IPS-18c (cell line): ENCODE data around the gene NATD1.

ENCODE experiments used
- H3K4me3 ChIP-seq: 2 replicates; pipeline ENCODE4 v1.7.0; 2013; ENCODE audit warnings: low read depth, mild to moderate bottlenecking, low read length, moderate library complexity; ENCODE audit not compliant: insufficient read depth
- H3K9me3 ChIP-seq: one replicate; pipeline ENCODE4 v1.6.1; 2013; ENCODE audit warnings: mild to moderate bottlenecking, low read length, moderate library complexity; ENCODE audit not compliant: control insufficient read depth, insufficient read depth

The NATD1 gene, protein sequence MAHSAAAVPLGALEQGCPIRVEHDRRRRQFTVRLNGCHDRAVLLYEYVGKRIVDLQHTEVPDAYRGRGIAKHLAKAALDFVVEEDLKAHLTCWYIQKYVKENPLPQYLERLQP

DNA sequence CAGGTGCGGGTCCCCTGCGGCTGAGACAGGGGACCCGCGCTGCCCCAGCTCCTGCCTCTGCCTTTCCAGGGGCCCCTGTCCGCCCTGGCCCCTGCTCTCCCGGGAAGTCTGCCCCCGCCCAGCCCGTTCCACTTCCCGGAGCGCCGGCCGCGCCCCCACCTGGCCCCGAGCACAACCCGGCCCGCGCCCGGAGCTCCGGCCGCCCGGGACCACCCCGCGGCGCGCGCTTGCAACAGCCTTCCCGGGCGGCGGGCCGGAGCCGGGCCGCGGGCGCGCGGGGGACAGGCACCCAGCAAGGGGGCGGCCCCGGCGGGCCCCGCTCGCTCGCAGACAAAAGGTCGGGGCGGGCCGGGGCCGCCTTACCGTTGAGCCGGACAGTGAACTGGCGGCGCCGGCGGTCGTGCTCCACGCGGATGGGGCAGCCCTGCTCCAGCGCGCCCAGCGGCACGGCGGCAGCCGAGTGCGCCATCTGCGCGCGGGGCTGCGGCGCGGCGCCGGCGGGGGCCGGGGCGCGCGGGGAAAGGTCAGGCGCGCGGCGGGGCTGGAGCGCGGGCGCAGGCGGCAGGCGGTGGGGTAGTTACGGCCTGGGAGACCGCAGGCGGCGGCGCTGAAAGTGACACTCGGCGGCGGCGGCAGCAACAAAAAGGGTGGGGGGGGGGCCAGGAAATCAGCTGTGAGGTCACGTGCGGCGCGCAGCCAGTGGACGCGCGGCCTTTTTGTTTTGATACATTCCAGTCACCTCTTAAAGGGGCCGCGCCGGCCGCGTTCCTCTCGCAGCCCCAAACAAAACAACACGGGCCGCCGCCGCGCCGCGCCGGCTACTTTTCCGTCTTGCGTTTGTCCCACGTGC is at the start of gene NATD1:
Gene NATD1, minus strand, starts transcription at position 615 of the 850 bp plus-strand sequence. Its CDS starts 146 bp downstream, at position 469.
- H3K9me3 ChIP-seq: no peaks in the 10 kb centered on the region
- H3K4me3 ChIP-seq: peak within 1 kb of the TSS; percentile 60

DNA sequence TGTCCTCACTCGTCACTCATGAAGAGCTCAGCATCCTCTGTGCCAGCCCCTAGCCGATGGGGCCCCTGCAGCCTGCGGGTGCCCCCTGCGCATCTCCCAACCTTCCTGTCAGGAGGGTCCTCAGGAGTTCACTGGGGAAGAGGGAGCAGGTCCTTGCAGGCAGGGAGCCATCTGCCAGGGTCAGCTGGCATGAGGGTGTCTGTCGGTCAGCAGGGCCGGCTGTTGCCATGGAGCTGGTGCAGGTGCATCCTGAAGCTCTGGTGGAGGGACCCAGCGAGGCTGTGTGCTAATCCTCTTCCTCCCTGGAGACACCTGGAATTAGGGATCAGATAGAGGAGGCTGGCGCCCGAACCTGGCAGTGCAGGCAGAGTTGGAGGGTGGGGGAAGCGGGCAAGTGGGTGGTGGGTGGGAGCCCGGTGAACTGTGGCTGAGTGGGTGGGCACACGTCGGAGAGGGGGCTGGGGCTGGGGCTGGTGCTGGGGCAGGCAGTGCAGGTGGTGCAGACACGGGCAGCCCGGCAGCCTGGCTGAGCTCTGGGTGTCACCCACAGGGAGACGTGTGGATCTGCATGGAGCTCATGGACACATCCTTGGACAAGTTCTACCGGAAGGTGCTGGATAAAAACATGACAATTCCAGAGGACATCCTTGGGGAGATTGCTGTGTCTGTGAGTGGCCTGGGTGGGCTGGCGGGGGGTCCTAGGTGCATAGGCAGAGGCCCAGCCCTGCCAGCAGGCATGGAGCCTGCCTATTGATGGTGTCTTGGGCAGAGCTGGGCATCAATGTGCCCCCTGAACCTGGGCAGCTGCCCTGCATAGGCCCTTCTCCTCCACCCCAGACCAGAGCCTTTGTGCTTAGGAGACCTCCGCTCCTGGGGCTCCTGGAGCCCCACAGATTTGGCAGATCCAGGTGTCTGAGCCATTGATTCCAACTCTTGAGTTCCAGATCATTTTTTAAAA is 48.7 kb upstream of the NATD1 start:
- H3K9me3 ChIP-seq: peaks cover 7% of the 10 kb centered on the region

DNA sequence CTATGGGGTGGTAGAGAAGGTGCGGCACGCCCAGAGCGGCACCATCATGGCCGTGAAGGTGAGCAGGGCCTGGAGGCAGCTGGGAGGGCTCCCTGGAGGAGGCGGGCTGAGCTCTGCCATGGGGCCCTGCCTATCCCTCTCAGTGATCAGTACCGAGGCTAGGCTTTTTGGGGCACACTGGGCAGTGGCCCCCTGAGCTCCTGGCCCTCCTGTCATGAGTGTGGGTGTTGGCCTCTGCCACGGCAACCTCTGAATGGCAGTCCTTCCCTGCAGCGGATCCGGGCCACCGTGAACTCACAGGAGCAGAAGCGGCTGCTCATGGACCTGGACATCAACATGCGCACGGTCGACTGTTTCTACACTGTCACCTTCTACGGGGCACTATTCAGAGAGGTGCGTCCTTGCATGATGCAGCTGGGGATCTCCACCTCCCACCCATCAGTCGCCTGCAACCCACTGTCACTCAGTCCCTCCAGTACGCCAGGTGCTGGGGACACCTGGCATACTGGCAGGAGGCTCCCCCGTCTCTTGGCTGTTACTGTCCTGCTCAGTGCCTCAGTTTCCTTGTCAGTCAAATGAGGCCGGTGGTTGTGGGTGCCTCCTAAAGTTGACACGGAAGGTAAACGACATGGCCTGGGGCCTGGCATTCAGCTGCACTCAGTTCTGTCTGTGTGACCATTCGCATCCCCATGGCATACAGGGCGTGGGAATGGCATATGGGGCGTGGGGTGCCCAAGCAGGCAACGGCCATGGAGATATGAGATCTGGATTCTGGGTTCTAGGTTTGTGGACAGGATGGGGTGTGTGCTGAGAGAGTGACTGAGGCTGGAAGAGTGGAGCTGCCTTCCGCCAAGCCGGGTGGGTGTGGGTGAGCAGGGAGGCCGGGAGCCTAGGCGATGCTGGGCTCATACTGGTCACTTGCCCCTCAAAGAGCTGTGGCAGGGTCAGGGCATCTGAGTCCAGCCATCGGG is 47.7 kb upstream of the NATD1 start:
- Histone ChIP-seq H3K9me3 (peaks cover 12% of the 10 kb centered on the region), H3K4me3 (no peak overlapping the region)

More for the DNA sequence above, 48.7 kb upstream of the NATD1 start:
- no peak overlapping the region for H3K4me3 ChIP-seq

DNA sequence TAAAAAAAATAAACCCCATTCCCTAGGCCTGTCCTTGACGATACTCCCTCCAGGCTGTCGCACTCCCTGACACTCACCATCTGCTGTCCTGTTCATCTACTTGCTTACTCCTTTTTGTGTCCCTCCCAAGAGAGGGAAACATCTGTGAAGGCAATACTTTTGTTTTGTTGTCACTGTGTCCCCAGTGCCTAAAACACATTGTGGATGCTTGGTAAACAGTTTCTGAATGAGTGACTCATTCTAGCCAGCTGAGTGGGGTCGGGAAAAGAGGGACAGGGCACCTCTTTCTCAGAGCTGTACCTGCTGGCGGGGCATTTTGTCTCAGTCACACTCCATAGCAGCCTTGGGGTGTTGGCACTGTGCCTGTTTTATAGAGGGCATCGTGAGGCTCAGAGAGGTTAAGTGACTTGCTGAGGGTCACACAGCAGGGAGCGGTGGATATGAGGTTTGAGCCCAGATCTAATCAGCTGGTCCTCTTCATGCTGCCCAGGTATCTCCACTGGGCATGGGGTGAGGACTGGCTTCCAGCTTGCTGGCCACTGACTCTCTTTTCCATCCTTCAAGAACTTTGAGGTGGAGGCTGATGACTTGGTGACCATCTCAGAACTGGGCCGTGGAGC is 46.9 kb upstream of the NATD1 start:
- peaks cover 15% of the 10 kb centered on the region for H3K9me3 ChIP-seq
- no peak overlapping the region for H3K4me3 ChIP-seq

DNA sequence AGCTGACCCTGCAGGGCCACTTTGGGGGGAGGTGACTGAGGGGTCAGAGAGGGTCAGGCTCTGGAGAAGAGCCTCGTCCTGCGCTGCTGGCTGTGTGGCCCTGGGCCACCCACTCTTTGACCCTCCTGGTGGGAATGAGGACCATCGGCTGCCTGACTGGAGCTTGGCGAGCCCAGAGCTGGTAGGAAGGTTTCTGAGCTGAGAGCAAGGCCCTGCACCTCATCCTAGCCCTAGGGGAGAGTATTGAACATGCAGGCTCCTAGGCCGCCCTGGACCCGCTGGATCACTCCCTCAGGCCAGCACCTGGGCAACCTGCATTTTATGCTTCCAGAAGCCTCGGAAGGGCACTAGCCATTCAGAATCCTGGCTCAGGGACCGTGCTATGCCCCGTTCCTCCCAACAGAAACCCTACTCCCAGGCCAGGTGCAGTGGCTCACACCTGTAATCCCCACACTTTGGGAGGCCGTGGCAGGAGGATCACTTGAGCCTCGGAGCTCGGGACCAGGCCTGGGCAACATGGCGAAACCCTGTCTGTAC is 45.8 kb upstream of the NATD1 start:
- H3K4me3 ChIP-seq: no peak overlapping the region
- peaks cover 16% of the 10 kb centered on the region for H3K9me3 ChIP-seq

DNA sequence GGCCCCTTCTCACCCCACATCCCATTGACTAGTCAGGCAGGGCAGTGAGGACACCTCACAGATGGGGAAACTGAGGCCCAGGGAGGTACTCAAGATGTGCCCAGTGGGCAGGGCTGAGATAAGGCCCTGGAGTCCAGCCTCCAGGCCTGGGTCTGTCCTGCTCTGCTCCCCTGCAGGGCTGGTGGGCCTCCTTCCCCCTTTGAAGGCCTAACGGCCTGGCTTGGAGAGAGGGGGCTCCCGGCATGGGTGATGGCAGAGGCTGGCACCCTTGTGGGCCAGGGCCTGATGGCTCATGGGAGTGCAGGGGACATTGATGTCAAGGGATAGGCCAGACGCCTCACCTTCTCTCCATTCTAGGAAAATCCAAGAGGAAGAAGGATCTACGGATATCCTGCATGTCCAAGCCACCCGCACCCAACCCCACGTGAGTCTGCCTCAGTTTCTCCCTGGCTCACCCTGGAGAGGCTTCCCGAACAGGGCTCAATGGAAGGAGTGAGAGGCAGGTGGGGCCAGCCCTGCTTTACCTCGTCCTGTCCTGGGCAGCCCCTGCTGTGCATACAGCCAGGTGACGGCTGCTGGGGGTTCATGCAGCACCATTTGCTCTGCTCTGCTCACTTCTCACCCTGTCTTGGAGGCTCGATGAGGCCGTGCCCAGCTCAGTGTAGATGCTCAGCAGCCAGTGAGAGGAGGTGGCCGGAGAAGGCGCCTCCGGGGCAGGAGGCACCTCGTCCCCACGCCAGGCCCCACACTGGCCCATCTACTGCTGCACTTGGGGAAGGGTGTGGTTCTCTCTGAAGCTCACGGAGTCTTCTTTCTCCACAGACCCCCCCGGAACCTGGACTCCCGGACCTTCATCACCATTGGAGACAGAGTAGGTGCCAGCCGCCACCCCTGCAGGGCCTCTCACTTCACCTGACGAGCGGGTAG is 45.1 kb upstream of the NATD1 start:
- Histone ChIP-seq H3K4me3 (peak overlapping the region; percentile 15; the same call in 1 of the 2 replicates), H3K9me3 (peaks cover 16% of the 10 kb centered on the region)

DNA sequence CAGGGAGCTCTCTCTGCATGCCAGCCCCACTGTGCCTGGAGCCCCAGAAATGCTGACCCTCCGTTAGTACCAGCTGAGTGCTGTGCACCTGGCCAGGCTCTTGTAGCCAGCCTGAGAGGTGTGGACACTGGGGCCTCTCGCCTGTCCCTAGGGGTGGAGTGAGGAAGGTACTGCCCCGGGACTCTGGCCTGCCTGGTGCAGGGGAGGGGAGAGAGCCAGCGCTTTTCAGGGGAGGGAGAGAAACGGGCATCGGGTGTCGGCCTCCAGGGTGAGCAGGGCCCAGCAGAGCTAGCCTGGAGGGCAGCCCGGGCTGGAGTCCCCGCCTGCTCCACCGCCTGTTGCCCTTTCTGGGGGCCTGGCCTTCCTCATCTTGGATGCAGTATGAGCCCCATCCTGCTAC is 44.4 kb upstream of the NATD1 start:
- Histone ChIP-seq H3K9me3 (peaks cover 16% of the 10 kb centered on the region), H3K4me3 (no peak overlapping the region)

DNA sequence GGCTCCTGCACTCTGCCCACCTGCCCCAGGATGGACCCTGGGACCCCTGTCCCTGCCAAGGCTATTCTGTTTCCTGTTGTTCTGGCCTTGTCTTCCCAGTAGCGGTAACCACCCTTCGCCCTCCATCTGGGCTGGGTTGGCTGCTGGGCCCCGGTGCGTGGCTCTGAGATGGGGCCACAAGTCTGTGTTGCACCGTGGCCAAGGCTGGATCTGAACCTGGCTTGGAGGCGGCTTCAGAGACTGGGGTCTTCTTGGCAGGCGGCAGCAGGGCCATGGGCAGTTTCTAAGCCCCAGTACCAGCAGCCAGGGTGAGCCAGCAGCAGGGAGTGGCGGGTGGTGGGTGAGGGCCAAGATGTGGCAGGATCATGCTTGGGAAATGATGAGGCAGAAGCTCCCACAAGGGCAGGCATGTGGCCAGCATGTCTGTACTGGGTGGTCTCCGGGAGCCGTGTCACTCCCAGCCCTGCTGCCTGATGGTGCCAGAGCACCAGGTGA is 43.9 kb upstream of the NATD1 start:
- Histone ChIP-seq H3K4me3 (no peak overlapping the region), H3K9me3 (peaks cover 16% of the 10 kb centered on the region)

DNA sequence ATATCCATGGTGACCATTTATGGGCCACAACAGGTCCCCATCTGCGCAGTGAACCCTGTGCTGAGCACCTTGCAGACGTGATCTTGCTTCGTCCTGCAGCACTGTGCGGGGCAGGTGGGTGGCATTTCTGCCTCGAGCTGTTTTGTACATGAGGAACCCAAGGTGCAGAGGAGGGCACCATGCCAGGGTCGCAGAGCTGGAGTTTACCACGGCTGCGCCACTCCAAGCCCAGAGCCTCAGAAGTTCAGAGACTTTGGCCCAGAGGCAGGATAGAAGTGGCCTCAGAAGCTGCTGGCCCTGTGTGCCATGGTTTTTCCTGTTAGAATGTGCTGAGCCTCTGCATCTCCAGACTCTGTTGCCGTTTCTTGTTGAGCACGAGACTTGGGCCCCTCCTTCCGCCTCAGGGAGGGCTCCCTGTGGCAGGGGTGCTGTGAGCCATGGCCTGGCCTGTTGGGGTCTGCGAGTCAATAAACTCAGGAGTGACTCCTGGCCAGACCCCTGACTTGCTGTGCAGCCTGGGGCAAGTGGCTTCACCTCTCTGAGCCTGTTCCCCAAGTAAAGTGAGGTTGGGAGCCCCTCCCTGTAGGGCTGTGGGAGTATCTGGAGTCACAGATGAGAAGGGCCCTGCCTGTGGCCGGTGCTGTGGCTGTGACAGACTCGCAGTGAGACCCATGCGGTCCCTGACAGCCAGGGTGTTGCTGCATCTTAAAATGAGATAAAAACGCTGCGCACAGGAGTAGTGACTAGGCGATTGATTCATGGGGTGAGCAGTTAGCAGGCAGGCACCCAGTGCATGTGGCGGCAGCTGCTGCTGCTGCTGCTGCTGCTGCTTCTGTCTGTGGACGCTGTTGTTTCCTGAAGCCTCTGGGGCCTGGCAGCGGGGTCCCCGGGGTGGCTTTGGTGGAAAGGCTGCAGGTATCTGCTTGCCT is 43.2 kb upstream of the NATD1 start:
- H3K9me3 ChIP-seq: peaks cover 14% of the 10 kb centered on the region
- H3K4me3 ChIP-seq: peak overlapping the region; percentile 6; the same call in 1 of the 2 replicates

DNA sequence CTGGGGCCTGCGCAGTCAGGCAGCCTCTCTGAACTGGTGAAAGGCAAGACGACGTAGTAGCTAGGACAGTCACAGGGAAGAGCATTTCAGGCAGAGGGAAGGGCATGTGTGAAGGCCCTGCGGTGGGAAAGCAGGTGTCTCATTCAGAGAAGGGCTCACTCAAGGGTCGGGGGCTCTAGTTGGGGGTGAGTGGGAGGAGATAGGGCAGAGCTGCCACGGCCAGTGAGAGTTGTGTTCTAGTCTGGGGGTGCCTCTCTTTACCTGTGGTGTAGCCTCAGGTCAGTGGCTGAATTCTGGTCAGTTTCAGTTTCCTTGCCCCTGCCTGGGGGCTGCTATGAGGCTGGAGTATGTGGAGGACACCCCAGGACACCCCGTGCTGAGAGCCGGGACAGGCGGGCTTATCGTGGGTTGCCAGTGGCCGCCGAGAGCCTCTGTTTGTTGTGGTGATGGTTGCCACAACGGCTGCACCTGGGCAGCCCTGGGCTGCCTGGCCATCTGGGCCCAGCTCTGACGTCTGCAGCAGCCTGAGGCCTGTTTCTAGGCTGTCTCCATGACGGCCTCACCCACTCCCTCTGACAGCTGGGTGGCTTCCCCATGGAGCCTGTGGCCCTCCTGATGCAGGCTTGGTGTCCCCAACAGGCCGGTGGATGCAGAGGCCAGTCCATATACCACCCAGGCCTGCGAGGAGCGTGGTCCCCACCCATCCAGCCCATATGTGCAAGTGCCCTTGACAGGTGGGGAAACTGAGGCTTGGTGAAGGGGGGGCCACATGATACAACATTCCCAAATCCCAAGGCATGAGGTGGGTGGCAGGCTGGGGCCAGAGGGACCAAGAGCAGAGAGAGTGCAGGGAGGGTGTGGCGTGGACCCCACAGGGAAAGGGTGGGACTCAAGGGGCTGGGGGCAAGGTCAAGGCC is 42.1 kb upstream of the NATD1 start:
- Histone ChIP-seq H3K9me3 (peaks cover 14% of the 10 kb centered on the region), H3K4me3 (no peak overlapping the region)

DNA sequence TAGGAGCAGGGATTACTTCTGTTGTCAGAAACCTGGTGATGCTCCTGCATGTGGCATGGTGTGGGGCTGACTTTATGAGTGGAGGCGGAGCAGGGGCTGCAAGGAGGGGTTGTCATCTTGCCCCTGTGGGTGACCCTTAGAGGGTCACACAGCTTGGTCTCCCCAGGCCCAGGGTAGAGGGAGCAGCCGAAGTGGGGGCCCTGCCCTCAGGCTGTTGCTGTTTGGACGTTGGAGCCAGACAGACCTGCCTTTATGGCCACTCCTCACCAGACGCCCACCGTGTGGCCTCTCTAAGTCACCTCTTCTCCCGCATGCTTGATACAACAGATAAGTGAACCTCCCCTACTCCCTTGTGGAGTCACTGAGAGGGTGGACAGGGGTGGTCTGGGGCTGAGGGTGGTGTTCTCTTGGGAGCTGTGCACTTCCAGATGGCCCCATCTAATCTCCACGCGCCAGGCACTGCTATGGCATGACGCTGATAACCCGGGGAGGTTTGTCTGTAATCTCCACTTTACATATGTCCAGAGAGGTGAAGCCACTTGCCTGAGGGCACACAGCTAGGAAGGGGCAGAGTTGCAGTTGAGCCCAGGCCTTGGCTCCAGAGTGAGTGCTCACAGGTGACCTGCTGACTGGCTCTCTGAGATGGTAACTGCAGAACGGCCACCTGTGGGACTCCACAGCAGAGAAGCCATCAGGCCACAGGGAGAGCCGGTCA is 41.3 kb upstream of the NATD1 start:
- H3K9me3 ChIP-seq: peaks cover 14% of the 10 kb centered on the region
- no peak overlapping the region; the same call in 1 of the 2 replicates for H3K4me3 ChIP-seq

DNA sequence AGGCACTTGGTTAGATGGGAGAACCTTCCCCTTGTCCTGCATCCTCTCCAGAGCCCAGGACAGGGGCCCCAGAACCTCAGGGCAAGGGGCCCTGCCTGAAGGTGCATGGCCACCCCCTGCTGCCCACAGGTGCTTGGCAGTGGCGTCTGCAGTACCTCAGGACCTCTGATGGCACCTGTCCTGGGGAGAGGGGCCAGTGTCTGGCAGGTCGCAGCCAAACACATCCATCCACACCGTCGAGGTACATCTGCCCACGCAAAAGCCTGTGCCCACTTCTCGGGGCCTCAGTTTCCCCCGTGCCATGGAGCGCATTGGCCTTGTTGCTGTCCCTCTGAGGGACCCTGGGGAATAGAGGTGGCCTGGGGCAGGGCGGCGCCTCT is 40.6 kb upstream of the NATD1 start:
- H3K9me3 ChIP-seq: peaks cover 14% of the 10 kb centered on the region
- H3K4me3 ChIP-seq: no peak overlapping the region
